Common myeloid progenitor, CD34-positive (primary cell): ENCODE measurements around the gene NPHP1.
"Not testable (repeated sequence)": the region's sequence is repeated elsewhere in the genome, so short reads cannot be mapped to it uniquely, and the experiment has no call there.

Source experiments
- CTCF ChIA-PET: fragments of 350-600 bp; sonication (Branson Sonifier 250); formaldehyde crosslinking; loops from one replicate; lab custom pipeline; 2021; ENCODE audit warnings: antibody characterized with exemption; lab: Charles Lee
- POLR2A ChIA-PET: fragments of 350-600 bp; sonication (Branson Sonifier 250); formaldehyde crosslinking; loops from one replicate; lab custom pipeline; 2021; ENCODE audit warnings: antibody characterized with exemption; lab: Charles Lee
- DNase-seq, 3 donors: peaks; one replicate each; pipeline versions ENCODE4 v3.0.0 to v3.0.0-alpha.2; 2013
- H3K27ac ChIP-seq, 2 experiments: 1 replicate in 1 of 2; 2 replicates in 1 of 2; pipeline ENCODE4 v1.7.0; 2013; ENCODE audit warnings: inconsistent platforms in 2 of 2, low read length in 2 of 2, mild to moderate bottlenecking in 2 of 2, low read depth in 1 of 2, moderate library complexity in 1 of 2; ENCODE audit not compliant: severe bottlenecking in 2 of 2, insufficient read depth in 1 of 2, poor library complexity in 1 of 2
- H3K27me3 ChIP-seq, 5 experiments: replicated peaks in 2 of 5; 1 replicate in 3 of 5; 2 replicates in 2 of 5; pipeline versions ENCODE4 v1.6.1 to v1.7.0; 2013; ENCODE audit warnings: low read length in 4 of 5, mild to moderate bottlenecking in 2 of 5, moderate library complexity in 2 of 5, inconsistent platforms in 1 of 5; ENCODE audit not compliant: insufficient read depth in 5 of 5, control insufficient read depth in 4 of 5
- H3K36me3 ChIP-seq, 4 experiments: 1 replicate in 2 of 4; 2 replicates in 2 of 4; pipeline versions ENCODE4 v1.6.1 to v1.7.0; 2013; ENCODE audit warnings: low read length in 3 of 4, control low read depth in 1 of 4, mild to moderate bottlenecking in 1 of 4; ENCODE audit not compliant: control insufficient read depth in 4 of 4, insufficient read depth in 4 of 4
- H3K4me1 ChIP-seq, 4 experiments: 1 replicate in 3 of 4; 2 replicates in 1 of 4; pipeline versions ENCODE4 v1.6.1 to v1.7.1; 2013; ENCODE audit warnings: low read length in 3 of 4, mild to moderate bottlenecking in 3 of 4, control low read depth in 1 of 4, inconsistent platforms in 1 of 4, moderate library complexity in 1 of 4; ENCODE audit not compliant: control insufficient read depth in 4 of 4, insufficient read depth in 4 of 4; ENCODE audit errors: control extremely low read depth in 1 of 4
- H3K4me3 ChIP-seq, 7 experiments: 1 replicate in 4 of 7; 2 replicates in 3 of 7; pipeline versions ENCODE4 v1.5.1 to v1.7.0; 2013; ENCODE audit warnings: mild to moderate bottlenecking in 7 of 7, low read length in 6 of 7, moderate library complexity in 6 of 7, inconsistent platforms in 2 of 7, low read depth in 2 of 7, control low read depth in 1 of 7; ENCODE audit not compliant: insufficient read depth in 4 of 7, control insufficient read depth in 1 of 7; ENCODE audit errors: extremely low read depth in 1 of 7
- H3K9me3 ChIP-seq, 5 experiments: 1 replicate in 4 of 5; 2 replicates in 1 of 5; pipeline versions ENCODE4 v1.6.1 to v1.7.1; 2013; ENCODE audit warnings: low read length in 4 of 5, mild to moderate bottlenecking in 2 of 5, inconsistent platforms in 1 of 5, low read depth in 1 of 5, moderate library complexity in 1 of 5; ENCODE audit not compliant: control insufficient read depth in 4 of 5, insufficient read depth in 2 of 5; ENCODE audit errors: control extremely low read depth in 1 of 5
- WGBS: methylation state at CpG from one replicate; pipeline ENCODE4 v1.1.5; 2013; ENCODE audit not compliant: insufficient coverage; 5-methylcytosine and 5-hydroxymethylcytosine counted together

Gene NPHP1

DNA sequence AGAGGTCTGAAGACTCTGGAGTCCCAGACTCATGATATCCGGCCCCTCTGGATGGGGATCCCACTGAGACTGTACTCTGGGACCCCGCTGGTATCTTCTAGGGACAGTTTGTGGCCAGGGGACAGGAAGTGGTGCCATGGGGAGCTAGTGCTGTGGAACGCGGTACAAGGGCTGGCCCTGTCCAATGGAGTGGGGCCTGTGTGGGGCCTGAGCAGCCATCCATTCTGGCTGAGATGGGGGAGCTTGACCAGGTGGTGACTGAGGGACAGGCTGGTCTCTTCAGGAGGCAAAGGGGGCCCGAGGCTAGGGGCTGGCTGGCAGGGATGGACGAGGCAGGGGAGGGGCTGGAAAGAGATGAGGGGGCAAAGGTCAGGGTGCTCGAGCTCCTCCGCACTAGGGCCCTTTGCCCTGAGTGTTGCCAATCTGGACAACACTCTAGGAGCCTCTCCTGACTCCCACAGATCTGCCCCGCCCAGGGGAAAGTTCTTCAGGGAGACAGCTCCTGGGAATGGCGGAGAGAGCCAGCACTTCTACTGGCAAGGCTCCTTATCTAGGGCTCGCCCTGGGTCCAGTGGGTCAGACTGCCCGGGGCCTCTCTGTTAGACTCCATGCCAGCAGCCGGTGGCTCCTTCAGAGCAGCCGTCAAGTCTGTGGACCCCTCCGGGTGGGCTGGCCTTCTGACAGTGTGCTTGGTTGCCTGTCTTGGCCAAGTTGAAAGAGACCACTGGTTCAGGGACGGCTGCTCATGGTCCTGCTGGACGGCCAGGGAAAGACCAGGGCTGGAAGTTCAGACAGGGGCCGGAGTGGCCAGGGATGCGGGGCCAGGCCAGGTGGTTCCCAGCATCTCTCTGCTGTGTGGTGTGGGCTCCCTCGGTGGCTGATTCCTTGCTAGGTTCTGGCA, 101.5 kb downstream of the NPHP1 start:
- no peak for DNase-seq
- Histone ChIP-seq H3K36me3 (no peaks in the 10 kb centered on the region), H3K9me3 (peaks cover 0 to 2% (median 0%) of the 10 kb centered on the region in 5 experiments), H3K27ac (no peak overlapping the region), H3K4me3 (no peak overlapping the region), H3K4me1 (peaks cover 0 to 39% (median 24%) of the 10 kb centered on the region in 4 experiments), H3K27me3 (no peaks in the 10 kb centered on the region)
- POLR2A ChIA-PET: no interaction called here
- CTCF ChIA-PET: no interaction called here
- WGBS: 88% methylated on average over 13 of the region's 20 CpGs

DNA sequence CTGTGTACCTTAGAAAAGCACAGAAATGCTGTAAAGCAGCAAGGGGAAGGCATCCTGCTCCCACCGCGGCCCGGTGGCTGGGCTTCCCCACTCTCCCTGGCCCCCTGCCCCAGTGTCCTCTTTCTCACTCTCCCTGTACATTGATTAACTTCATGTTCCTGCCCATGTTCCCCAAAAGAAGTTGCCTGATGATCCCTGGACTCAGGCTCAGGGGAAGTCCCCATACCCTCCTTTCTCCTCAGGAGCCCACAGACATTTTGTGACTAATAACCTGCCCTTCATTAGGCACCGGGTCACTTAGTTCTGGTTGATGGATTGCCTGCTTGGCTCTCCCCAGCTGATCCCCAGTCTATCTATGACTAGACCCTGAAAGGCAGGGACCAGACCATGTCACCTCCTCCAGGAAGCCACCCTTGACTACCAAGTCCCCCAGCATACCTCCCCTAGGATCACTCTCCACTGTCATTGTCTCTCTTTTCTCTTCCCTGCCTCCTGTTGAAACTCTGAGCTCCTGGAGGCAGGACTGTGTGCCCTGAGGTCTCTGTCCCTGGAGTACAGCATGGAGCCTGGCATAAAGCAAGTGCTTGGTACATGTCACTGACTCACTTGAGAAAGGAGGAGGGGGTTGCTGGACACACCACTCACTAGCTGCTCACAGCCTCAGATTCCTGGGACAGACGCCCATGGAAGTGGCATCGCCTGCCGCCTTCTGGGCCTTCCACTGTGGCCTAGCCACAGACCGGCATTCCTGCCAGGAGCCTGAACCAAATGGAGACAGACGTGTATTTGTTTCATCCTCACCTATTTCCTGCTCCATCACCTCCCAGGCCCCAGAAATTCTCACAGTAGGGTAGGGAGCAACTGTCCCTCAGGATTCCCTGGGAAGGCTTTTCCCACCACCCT, 102.7 kb downstream of the NPHP1 start:
- Histone ChIP-seq H3K9me3 (no peaks in the 10 kb centered on the region), H3K4me1 (peaks cover 0 to 37% (median 24%) of the 10 kb centered on the region in 4 experiments), H3K27ac (no peak overlapping the region), H3K4me3 (no peak overlapping the region), H3K36me3 (no peaks in the 10 kb centered on the region), H3K27me3 (no peaks in the 10 kb centered on the region)
- WGBS: 70% methylated on average over 6 of the region's 9 CpGs
- ChIA-PET CTCF (no interaction called here), POLR2A (no interaction called here)
- no peak for DNase-seq

DNA sequence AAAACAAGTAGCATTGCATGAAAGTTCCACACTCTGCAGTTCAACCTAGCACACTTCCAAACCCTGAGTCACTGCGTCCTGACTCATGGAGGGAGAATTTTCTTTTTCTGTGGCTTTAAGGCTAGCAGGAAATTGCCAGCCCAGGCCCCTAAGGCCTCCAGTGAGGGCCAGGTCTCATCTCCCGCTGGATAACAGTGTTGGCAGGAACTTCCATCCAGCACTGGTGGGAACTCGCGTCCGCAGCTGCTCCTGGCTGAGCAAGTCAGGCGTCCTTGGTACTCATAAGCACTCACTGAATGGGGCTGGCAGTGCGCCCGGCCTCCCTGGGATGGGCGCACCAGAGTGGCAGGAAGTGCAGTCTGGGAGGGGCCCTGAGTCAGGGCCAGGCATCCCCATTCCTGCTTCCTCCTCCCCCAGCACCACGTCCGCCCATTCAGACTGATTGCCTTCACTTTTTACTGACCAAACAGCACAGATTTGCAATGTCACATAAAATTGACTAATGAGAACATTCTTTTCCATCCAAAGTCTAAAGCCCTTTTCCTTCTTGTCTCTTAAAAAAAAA, 103.5 kb downstream of the NPHP1 start:
- H3K36me3 ChIP-seq: no peaks in the 10 kb centered on the region
- ChIA-PET POLR2A (no interaction called here), CTCF (no interaction called here)
- no peaks in the 10 kb centered on the region for H3K9me3 ChIP-seq
- peak overlapping the region in 2 of 7 experiments; percentile 25 to 46 for H3K4me3 ChIP-seq
- no peaks in the 10 kb centered on the region for H3K27me3 ChIP-seq
- 0% methylated on average over 8 of the region's 11 CpGs for WGBS
- no peak overlapping the region for H3K27ac ChIP-seq
- DNase-seq: peak; percentile 21 to 68 (median 52)
- H3K4me1 ChIP-seq: peaks cover 0 to 31% (median 21%) of the 10 kb centered on the region in 4 experiments

DNA sequence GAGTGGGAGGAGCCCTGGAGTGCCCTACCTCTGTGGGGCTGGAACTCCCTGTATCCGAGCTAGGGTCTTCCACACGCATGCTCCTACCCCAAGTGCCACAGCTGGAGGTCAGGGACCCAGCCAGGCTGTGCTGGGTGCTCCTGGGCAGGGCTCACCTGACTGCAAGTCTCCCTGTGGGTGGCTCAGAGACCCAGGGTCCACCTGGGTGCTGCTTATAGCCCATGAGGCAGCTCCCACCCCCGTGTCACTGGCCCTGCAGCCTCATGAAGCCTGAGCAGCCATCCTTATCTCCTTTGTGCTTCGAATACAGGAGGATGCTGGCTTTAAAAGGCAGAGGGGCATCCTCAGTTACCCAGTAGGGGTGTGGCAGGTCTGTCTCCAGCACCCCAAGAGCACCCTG, 103.9 kb downstream of the NPHP1 start:
- H3K27ac ChIP-seq, DNase-seq, H3K36me3 ChIP-seq: not testable (repeated sequence)

DNA sequence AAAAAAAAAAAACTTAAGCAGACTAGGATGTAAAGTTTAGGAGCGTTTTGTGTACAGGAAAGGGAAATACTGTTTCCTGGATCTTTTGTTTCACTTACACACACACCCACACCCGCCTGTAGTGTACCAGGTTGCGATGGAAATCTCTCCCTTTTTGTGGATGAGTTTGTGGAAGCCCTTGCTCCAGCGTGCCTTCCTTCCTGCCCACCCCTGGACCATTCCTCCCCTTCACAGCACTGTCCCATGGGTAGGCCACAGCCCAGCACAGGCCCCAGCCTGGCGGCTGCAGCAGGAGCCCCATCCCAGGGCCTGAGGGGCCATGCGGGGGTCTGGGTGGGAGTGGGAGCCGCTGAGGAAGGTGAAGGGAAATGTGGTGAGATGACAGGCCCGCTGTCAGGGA, 104.3 kb downstream of the NPHP1 start:
- H3K4me1 ChIP-seq: peaks cover 0 to 22% (median 17%) of the 10 kb centered on the region in 4 experiments
- no peak overlapping the region for H3K27ac ChIP-seq
- H3K27me3 ChIP-seq: no peaks in the 10 kb centered on the region
- H3K4me3 ChIP-seq: no peak overlapping the region
- CTCF ChIA-PET: no interaction called here
- POLR2A ChIA-PET: no interaction called here
- H3K9me3 ChIP-seq: no peaks in the 10 kb centered on the region
- WGBS: no CpG with 5 or more reads among the region's 8 CpGs
- DNase-seq: no peak
- H3K36me3 ChIP-seq: no peaks in the 10 kb centered on the region

More for the DNA sequence above, 103.9 kb downstream of the NPHP1 start:
- Histone ChIP-seq H3K4me1 (peaks cover 0 to 26% (median 19%) of the 10 kb centered on the region in 4 experiments), H3K4me3 (peak overlapping the region in 2 of 7 experiments; percentile 25 to 46)
- H3K27me3 ChIP-seq, H3K9me3 ChIP-seq, POLR2A ChIA-PET, CTCF ChIA-PET: not testable (repeated sequence)
- 95% methylated on average over 3 of the region's 4 CpGs for WGBS

DNA sequence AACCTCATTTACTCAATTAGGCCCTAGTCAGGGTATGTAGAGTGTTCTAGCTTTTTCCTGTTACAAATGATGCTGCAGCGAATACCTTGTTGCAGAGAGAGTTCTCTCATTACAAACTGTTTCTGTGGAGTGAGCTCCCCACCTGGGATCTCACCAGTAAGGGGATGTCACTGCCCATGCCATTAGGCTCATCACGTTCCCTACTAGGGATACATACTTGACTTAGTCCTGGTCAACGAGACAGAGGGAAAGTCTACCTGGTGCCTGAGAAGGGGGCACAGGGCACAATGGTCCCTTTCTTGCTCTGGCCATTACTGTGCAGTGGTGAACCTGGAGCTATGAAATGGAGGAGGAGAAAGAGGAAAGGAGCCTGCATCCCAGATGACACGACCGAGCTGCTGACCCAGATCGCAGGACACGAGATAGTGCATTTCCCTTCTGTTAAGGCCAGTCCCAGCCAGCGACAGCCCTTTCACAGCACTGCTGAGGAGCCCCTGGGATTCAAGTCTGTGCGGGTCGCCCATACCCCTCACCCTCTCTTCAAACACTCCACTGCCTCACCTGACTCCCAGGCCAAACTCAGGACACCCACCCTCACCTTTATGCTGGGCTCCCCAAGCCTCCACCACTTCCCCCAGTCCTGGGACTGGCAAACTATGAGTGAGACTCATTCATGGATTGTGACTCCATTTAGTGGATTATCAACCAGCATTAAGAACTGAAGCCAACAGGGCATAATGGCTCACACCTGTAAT, 105.2 kb downstream of the NPHP1 start:
- peaks cover 0 to 17% (median 14%) of the 10 kb centered on the region in 4 experiments for H3K4me1 ChIP-seq
- ChIA-PET POLR2A (no interaction called here), CTCF (no interaction called here)
- no peaks in the 10 kb centered on the region for H3K27me3 ChIP-seq
- no peak overlapping the region for H3K27ac ChIP-seq
- H3K36me3 ChIP-seq: no peaks in the 10 kb centered on the region
- H3K4me3 ChIP-seq: no peak overlapping the region
- H3K9me3 ChIP-seq: no peaks in the 10 kb centered on the region
- no peak for DNase-seq
- WGBS: 99% methylated on average over 6 of the region's 10 CpGs
